Stimulated activated CD8-positive, alpha-beta memory T cell treated with anti-CD3 and anti-CD28 coated beads, Interleukin-2, amount 100 ng/mL, for 1 hour (primary cell): ENCODE data around the gene LGALS4.
"Not testable (repeated sequence)": the region's sequence is repeated elsewhere in the genome, so short reads cannot be mapped to it uniquely, and the experiment has no call there.

Source experiments
- DNase-seq, 2 donors: peaks; one replicate each; pipeline ENCODE4 v3.0.0-alpha.2; 2020; ENCODE audit warnings: low read depth in 2 of 2

LGALS4 gene

DNA sequence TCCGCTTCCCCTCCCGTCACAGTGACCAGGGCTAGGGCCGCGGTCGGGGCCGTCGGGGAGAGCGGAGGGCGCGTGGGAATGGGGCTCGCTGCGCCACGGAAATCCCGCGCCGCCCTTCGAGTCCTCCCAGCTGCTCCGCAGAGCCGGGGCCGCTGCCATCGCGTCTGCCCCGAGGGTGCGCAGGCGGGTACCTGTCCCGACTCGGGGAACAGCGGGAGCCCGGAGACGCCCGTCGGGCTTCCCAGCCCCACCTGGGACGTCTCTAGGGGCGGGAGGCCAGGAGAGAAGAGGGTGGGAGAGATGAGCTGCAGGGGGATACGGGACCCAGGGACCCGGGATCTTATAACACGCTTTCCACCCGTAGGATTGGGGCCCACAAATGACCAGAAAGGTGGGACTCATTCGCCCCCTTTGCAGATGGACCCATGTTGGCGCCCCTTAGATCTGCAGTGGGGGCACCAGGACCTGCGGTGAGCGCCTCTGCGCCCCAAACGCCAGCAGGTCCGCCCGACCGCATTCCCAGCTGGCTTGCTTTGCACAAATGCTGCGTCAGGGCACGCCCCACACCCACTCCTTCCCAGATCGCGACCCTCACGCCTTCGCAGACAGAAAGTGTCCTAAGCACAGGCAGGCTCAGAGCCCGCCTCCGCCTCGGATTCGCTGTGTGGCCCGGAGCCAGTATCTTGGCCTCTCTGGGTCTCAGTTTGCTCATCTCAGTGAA lies 42.4 kb downstream of the LGALS4 start:
- not testable (repeated sequence) for DNase-seq

DNA sequence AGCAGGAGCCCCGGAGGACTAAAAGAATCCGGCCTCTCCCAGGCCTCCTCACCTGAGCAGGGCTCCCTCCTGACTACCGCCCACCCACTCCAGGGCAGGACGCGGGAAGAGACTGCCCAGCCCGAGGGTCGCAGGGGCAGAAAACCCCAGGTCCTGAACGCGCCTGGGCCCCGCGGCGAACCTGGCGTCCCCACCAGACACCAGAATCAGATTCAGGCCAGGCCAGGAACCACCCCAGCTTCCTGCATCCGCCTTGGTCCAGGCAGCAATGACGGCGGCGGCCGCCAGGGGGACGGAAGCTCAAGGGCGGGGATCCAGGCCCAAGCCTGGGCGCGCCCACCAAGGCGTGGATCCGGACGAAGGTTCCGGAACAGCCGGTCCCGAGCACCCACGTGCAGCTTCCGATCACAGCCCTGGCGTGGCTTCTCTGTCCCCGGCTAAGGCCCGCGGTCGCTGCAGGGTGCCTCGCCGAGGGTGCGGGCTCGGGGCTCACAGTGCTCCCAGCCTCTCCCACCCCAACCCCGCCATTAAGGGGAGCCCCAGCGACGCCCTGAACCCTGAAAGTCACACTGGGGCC lies 43.0 kb downstream of the LGALS4 start:
- peak; percentile 85 to 88 for DNase-seq

DNA sequence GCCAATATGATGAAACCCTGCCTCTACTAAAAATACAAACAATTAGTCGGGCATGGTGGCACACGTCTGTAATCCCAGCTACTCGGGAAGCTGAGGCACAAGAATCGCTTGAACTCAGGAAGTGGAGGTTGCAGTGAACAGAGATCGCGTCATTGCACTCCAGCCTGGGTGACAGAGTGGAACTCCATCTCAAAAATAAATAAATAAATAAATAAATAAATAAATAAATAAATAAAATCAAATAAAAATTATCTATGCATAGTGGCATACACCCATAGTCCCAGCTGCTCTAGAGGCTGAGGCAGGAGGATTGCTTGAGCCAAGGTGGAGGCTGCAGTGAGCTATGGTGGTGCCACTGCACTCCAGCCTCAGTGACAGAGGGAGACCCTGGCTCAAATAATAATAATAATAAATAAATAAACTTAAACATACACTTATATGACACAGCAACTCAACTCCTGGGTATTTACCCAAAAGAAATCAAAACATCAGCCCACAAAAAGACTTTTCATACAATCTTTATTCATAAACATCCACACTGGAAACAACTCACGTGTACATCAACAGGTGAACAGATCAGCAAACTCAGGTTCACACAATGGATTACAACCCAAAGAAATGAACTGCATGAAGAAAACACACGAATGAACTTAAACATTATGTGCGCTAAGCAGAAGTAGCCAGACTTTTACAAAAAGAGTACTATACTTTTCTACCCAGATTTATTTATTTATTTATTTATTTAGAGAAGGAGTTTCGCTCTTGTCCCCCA lies 46.3 kb downstream of the LGALS4 start:
- DNase-seq: no peak

GRCh38 chr19:38765214-38765613 lies 47.5 kb downstream of the LGALS4 start:
- DNase-seq: no peak

- DNase-seq: no peak
Observed at GRCh38 chr19:38763795-38764220, 48.9 kb downstream of the LGALS4 start.

DNA sequence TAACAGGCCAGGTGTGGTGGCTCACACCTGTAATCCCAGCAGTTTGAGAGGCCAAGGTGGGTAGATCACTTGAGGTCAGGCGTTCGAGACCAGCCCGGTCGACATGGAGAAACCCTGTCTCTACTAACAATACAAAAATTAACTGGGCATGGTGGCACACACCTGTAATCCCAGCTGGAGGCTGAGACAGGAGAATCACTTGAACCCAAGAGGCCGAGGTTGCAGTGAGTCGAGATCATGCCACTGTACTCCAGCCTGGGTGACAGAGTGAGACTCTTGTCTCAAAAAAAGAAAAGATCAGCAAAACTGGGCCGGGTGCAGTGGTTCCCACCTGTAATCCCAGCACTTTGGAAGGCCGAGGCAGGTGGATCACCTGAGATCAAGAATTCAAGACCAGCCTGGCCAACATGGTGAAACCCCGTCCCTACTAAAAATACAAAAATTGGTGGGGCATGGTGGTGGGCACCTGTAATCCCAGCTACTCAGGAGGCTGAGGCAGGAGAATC lies 50.8 kb downstream of the LGALS4 start:
- not testable (repeated sequence) for DNase-seq

GRCh38 chr19:38760805-38761517 lies 51.8 kb downstream of the LGALS4 start:
- not testable (repeated sequence) for DNase-seq

GRCh38 chr19:38759590-38760003 lies 53.1 kb downstream of the LGALS4 start:
- DNase-seq: no peak

DNA sequence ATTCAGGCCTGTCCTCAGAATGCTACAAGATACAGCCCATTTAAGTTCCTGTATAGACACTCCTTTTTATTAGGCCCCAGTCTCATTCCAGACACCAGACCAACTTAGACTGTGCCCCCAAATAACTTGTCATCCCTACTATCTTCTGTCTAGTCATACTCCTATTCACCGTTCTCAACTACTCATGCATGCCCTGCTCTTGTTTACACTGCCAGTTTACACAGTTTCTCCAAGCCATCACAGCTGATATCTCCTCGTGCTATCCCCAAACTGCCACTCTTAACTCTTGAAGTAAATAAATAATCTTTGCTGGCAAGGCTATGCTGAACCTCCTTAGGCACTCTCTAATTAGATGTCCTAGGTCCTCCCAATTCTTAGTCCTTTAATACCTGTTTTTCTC lies 58.5 kb downstream of the LGALS4 start:
- DNase-seq: not testable (repeated sequence)

DNA sequence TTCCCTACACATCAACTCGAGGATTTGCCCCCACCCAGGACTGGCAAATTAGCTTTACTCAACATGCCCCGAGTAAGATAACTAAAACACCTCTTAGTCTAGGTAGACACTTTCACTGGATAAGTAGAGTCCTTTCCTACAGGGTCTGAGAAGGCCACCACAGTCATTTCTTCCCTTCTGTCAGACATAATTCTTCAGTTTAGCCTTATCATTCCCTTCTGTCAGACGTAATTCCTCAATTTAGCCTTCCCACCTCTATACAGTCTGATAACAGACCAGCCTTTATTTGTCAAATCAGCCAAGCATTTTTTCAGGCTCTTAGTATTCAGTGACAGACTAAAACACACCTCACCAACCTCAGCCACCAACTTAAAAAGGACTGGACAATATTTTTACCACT lies 59.0 kb downstream of the LGALS4 start:
- DNase-seq: not testable (repeated sequence)
